Embryonic facial prominence (tissue), 1 donor: ENCODE results near the gene NELL1.

ENCODE experiments used
- DNase-seq: peaks from one replicate; pipeline ENCODE4 v3.0.0-alpha.2; 2016; ENCODE audit errors: extremely low spot score

NELL1 gene

GRCh38 chr11:20668131-20668809 is 1.1 kb upstream of the NELL1 start:
- DNase-seq = no peak

- no peak for DNase-seq
Measured at GRCh38 chr11:20669820-20670684, 666 bp downstream of the NELL1 start.

- DNase-seq = no peak
Measured at GRCh38 chr11:20670932-20671403, 1.6 kb downstream of the NELL1 start.

- DNase-seq = no peak
Measured at GRCh38 chr11:20671856-20672546, 2.6 kb downstream of the NELL1 start.

GRCh38 chr11:20672575-20672974 is 3.2 kb downstream of the NELL1 start:
- no peak for DNase-seq

GRCh38 chr11:20676658-20677057 is 7.3 kb downstream of the NELL1 start:
- no peak for DNase-seq

- no peak for DNase-seq
Measured at GRCh38 chr11:20688761-20689160, 19.4 kb downstream of the NELL1 start.

- DNase-seq = no peak
Measured at GRCh38 chr11:20707876-20708275, 38.5 kb downstream of the NELL1 start.

GRCh38 chr11:20712912-20713311 is 43.5 kb downstream of the NELL1 start:
- DNase-seq = no peak

- DNase-seq = no peak
Measured at GRCh38 chr11:20715464-20715863, 46.1 kb downstream of the NELL1 start.

- DNase-seq = no peak
Measured at GRCh38 chr11:20715931-20716330, 46.5 kb downstream of the NELL1 start.

- DNase-seq = no peak
Measured at GRCh38 chr11:20719821-20720220, 50.4 kb downstream of the NELL1 start.

- DNase-seq = no peak
Measured at GRCh38 chr11:20723366-20723765, 54.0 kb downstream of the NELL1 start.

GRCh38 chr11:20729597-20730105 is 60.3 kb downstream of the NELL1 start:
- DNase-seq = no peak

- no peak for DNase-seq
Measured at GRCh38 chr11:20731676-20732215, 62.4 kb downstream of the NELL1 start.

GRCh38 chr11:20739107-20739506 is 69.7 kb downstream of the NELL1 start:
- no peak for DNase-seq

- DNase-seq = no peak
Measured at GRCh38 chr11:20739577-20739976, 70.2 kb downstream of the NELL1 start.

- no peak for DNase-seq
Measured at GRCh38 chr11:20754933-20755332, 85.5 kb downstream of the NELL1 start.

- no peak for DNase-seq
Measured at GRCh38 chr11:20759541-20759940, 90.2 kb downstream of the NELL1 start.

- DNase-seq = no peak
Measured at GRCh38 chr11:20760811-20761210, 91.4 kb downstream of the NELL1 start.

GRCh38 chr11:20762116-20762844 is 92.9 kb downstream of the NELL1 start:
- no peak for DNase-seq
